ENCODE measurements around the gene CSTF3.

- TF ChIP-seq CTCF (IDR thresholded peaks at IDR 0.05) (no peak), POLR2A (IDR thresholded peaks at IDR 0.05) (no peak)
These were observed 24.5 kb upstream of the CSTF3 start for GRCh38 chr11:33185756-33186155.

All from body of pancreas (tissue), 4 donors.